Naive thymus-derived CD8-positive, alpha-beta T cell (primary cell): ENCODE results near the gene MYRF. TPM values are rescaled to one million over a fixed set of nuclear protein-coding genes. Genes with fewer than 3 reads are reported as not detected.
A peak's percentile ranks its signal among the peaks of the same experiment; 100 is the strongest.

Experiments
- ATAC-seq, 2 donors: fragments of 150-1000 bp; cut with Tn5 transposase in 1 of 2; sonication (Bioruptor Pico), chemical (Tn5 transposase) in 1 of 2; 1 replicate in 1 of 2; 2 replicates in 1 of 2; pipeline ENCODE4 v1.10.0; 2021; ENCODE audit warnings: mild to moderate bottlenecking in 2 of 2, moderate library complexity in 2 of 2
- POLR2A ChIA-PET: fragments of 350-600 bp; sonication (Branson Sonifier 250); formaldehyde crosslinking; loops from one replicate; lab custom pipeline; 2021; ENCODE audit warnings: antibody characterized with exemption; lab: Charles Lee
- DNase-seq, 10 donors: peaks; one replicate each; pipeline versions ENCODE4 v3.0.0 to v3.0.0-alpha.2; 2020 to 2022
- H3K27ac Mint-ChIP-seq, 10 donors: one replicate each; pipeline ENCODE4 v1.8.0; 2020 to 2022; ENCODE audit warnings: mild to moderate bottlenecking in 10 of 10, mixed read lengths in 10 of 10, moderate library complexity in 4 of 10, inconsistent platforms in 1 of 10
- H3K27me3 Mint-ChIP-seq, 5 donors: one replicate each; pipeline ENCODE4 v1.8.0; 2021 to 2022; ENCODE audit warnings: mixed read lengths in 5 of 5
- H3K36me3 Mint-ChIP-seq, 3 donors: one replicate each; pipeline ENCODE4 v1.8.0; 2020 to 2022; ENCODE audit warnings: mixed read lengths in 3 of 3, mild to moderate bottlenecking in 2 of 3, inconsistent platforms in 1 of 3
- H3K4me1 Mint-ChIP-seq, 4 donors: one replicate each; pipeline ENCODE4 v1.8.0; 2021 to 2022; ENCODE audit warnings: mixed read lengths in 4 of 4
- H3K4me3 Mint-ChIP-seq, 10 donors: one replicate each; pipeline ENCODE4 v1.8.0; 2020 to 2022; ENCODE audit warnings: mild to moderate bottlenecking in 10 of 10, mixed read lengths in 10 of 10, moderate library complexity in 6 of 10, inconsistent platforms in 1 of 10
- H3K9me3 Mint-ChIP-seq, 9 donors: one replicate each; pipeline ENCODE4 v1.8.0; 2020 to 2022; ENCODE audit warnings: mixed read lengths in 9 of 9, mild to moderate bottlenecking in 3 of 9, inconsistent platforms in 1 of 9, moderate library complexity in 1 of 9
- polyA plus RNA-seq, 3 donors: library from polyadenylated mRNA; unstranded; fragments of 300-500 nt; fragmentation: Illumina TruSeq; gene quantifications; one replicate each; pipeline ENCODE4 v1.2.3, GENCODE V29; 2021
- total RNA-seq, 8 experiments: library from RNA in 2 of 8; stranded (reverse) in 2 of 8; gene quantifications; one replicate each; pipeline ENCODE4 v1.2.3 and lab custom pipeline; 2021 to 2026

Gene MYRF
- total and polyA plus RNA-seq, 5 experiments from 2014 or later: 0.26 to 0.68 (median 0.49) TPM; not detected in 1

- H3K4me1 Mint-ChIP-seq: peaks cover 1 to 7% (median 4%) of the 10 kb centered on the region in 4 donors
- H3K27me3 Mint-ChIP-seq: no peaks in the 10 kb centered on the region
- H3K27ac Mint-ChIP-seq: peak overlapping the region in 1 of 10 donors; percentile 44
- POLR2A ChIA-PET: no interaction called here
- no peak for ATAC-seq
- no peaks in the 10 kb centered on the region for H3K9me3 Mint-ChIP-seq
- H3K36me3 Mint-ChIP-seq: no peaks in the 10 kb centered on the region
- no peak for DNase-seq
- no peak overlapping the region for H3K4me3 Mint-ChIP-seq
Observed at GRCh38 chr11:61735391-61735790, 17.0 kb upstream of the MYRF start.

- Mint-ChIP-seq H3K27ac (peak overlapping the region in 1 of 10 donors; percentile 18), H3K9me3 (no peaks in the 10 kb centered on the region), H3K27me3 (no peaks in the 10 kb centered on the region), H3K4me1 (peaks cover 1 to 7% (median 4%) of the 10 kb centered on the region in 4 donors), H3K4me3 (no peak overlapping the region), H3K36me3 (no peaks in the 10 kb centered on the region)
- POLR2A ChIA-PET: no interaction called here
- ATAC-seq (no peak), DNase-seq (no peak)
Observed at GRCh38 chr11:61736310-61736709, 16.1 kb upstream of the MYRF start.

- H3K27me3 Mint-ChIP-seq: no peaks in the 10 kb centered on the region
- H3K4me1 Mint-ChIP-seq: peaks cover 1 to 7% (median 4%) of the 10 kb centered on the region in 4 donors
- POLR2A ChIA-PET: no interaction called here
- no peak overlapping the region for H3K4me3 Mint-ChIP-seq
- H3K9me3 Mint-ChIP-seq: no peaks in the 10 kb centered on the region
- ATAC-seq: no peak
- H3K36me3 Mint-ChIP-seq: no peaks in the 10 kb centered on the region
- no peak for DNase-seq
- no peak overlapping the region for H3K27ac Mint-ChIP-seq
Observed at GRCh38 chr11:61737131-61737530, 15.3 kb upstream of the MYRF start.

GRCh38 chr11:61737636-61738386 lies 14.6 kb upstream of the MYRF start:
- Mint-ChIP-seq H3K9me3 (no peaks in the 10 kb centered on the region), H3K27ac (peak overlapping the region in 1 of 10 donors; percentile 43), H3K4me3 (no peak overlapping the region), H3K27me3 (no peaks in the 10 kb centered on the region), H3K36me3 (no peaks in the 10 kb centered on the region), H3K4me1 (peaks cover 1 to 7% (median 4%) of the 10 kb centered on the region in 4 donors)
- DNase-seq (no peak), ATAC-seq (no peak)
- POLR2A ChIA-PET: interaction anchor here (1.2 kb wide), 1 partner anchor 11 kb away, joined by 3 read pairs; no protein-coding TSS in a partner anchor

- Mint-ChIP-seq H3K4me1 (no peaks in the 10 kb centered on the region), H3K27ac (peak overlapping the region in 1 of 10 donors; percentile 43), H3K27me3 (no peaks in the 10 kb centered on the region), H3K4me3 (no peak overlapping the region), H3K36me3 (no peaks in the 10 kb centered on the region), H3K9me3 (no peaks in the 10 kb centered on the region)
- no peak for DNase-seq
- POLR2A ChIA-PET: interaction anchor here (1.2 kb wide), 1 partner anchor 10 kb away, joined by 3 read pairs; no protein-coding TSS in a partner anchor
- no peak for ATAC-seq
Observed at GRCh38 chr11:61738776-61739175, 13.7 kb upstream of the MYRF start.

GRCh38 chr11:61739413-61739812 lies 13.0 kb upstream of the MYRF start:
- DNase-seq: no peak
- no peak for ATAC-seq
- Mint-ChIP-seq H3K4me1 (no peaks in the 10 kb centered on the region), H3K27me3 (no peaks in the 10 kb centered on the region), H3K9me3 (no peaks in the 10 kb centered on the region), H3K36me3 (no peaks in the 10 kb centered on the region), H3K4me3 (no peak overlapping the region), H3K27ac (no peak overlapping the region)
- POLR2A ChIA-PET: no interaction called here

GRCh38 chr11:61739966-61740365 lies 12.5 kb upstream of the MYRF start:
- Mint-ChIP-seq H3K4me3 (no peak overlapping the region), H3K27me3 (no peaks in the 10 kb centered on the region), H3K9me3 (no peaks in the 10 kb centered on the region), H3K27ac (no peak overlapping the region), H3K36me3 (no peaks in the 10 kb centered on the region), H3K4me1 (no peaks in the 10 kb centered on the region)
- no peak for ATAC-seq
- POLR2A ChIA-PET: no interaction called here
- no peak for DNase-seq

- no peak overlapping the region for H3K4me3 Mint-ChIP-seq
- DNase-seq (no peak), ATAC-seq (no peak)
- POLR2A ChIA-PET: no interaction called here
- H3K27ac Mint-ChIP-seq: no peak overlapping the region
- H3K9me3 Mint-ChIP-seq: no peaks in the 10 kb centered on the region
- H3K36me3 Mint-ChIP-seq: no peaks in the 10 kb centered on the region
- no peaks in the 10 kb centered on the region for H3K27me3 Mint-ChIP-seq
- H3K4me1 Mint-ChIP-seq: no peaks in the 10 kb centered on the region
Observed at GRCh38 chr11:61742391-61742790, 10.0 kb upstream of the MYRF start.

- no peaks in the 10 kb centered on the region for H3K36me3 Mint-ChIP-seq
- POLR2A ChIA-PET: no interaction called here
- H3K4me3 Mint-ChIP-seq: no peak overlapping the region
- ATAC-seq (no peak), DNase-seq (no peak)
- H3K9me3 Mint-ChIP-seq: no peaks in the 10 kb centered on the region
- H3K27me3 Mint-ChIP-seq: peaks cover 0 to 6% (median 0%) of the 10 kb centered on the region in 5 donors
- no peaks in the 10 kb centered on the region for H3K4me1 Mint-ChIP-seq
- H3K27ac Mint-ChIP-seq: no peak overlapping the region
Observed at GRCh38 chr11:61743486-61744095, 8.8 kb upstream of the MYRF start.

- no peak for DNase-seq
- Mint-ChIP-seq H3K4me1 (no peaks in the 10 kb centered on the region), H3K36me3 (no peaks in the 10 kb centered on the region), H3K27ac (no peak overlapping the region), H3K4me3 (no peak overlapping the region), H3K27me3 (peaks cover 0 to 7% (median 1%) of the 10 kb centered on the region in 5 donors), H3K9me3 (no peaks in the 10 kb centered on the region)
- POLR2A ChIA-PET: no interaction called here
- ATAC-seq: no peak
Observed at GRCh38 chr11:61744181-61744580, 8.3 kb upstream of the MYRF start.

GRCh38 chr11:61744609-61745156 lies 7.8 kb upstream of the MYRF start:
- Mint-ChIP-seq H3K36me3 (no peaks in the 10 kb centered on the region), H3K9me3 (no peaks in the 10 kb centered on the region), H3K4me3 (no peak overlapping the region), H3K4me1 (no peaks in the 10 kb centered on the region), H3K27me3 (peaks cover 3 to 12% (median 5%) of the 10 kb centered on the region in 5 donors), H3K27ac (no peak overlapping the region)
- ATAC-seq (no peak), DNase-seq (no peak)
- POLR2A ChIA-PET: no interaction called here

- no peak overlapping the region for H3K4me3 Mint-ChIP-seq
- no peaks in the 10 kb centered on the region for H3K9me3 Mint-ChIP-seq
- POLR2A ChIA-PET: no interaction called here
- peaks cover 5 to 21% (median 9%) of the 10 kb centered on the region in 5 donors for H3K27me3 Mint-ChIP-seq
- no peak overlapping the region for H3K27ac Mint-ChIP-seq
- H3K4me1 Mint-ChIP-seq: peaks cover 0 to 2% (median 0%) of the 10 kb centered on the region in 4 donors
- no peaks in the 10 kb centered on the region for H3K36me3 Mint-ChIP-seq
- no peak for DNase-seq
- ATAC-seq: no peak
Observed at GRCh38 chr11:61745781-61746441, 6.5 kb upstream of the MYRF start.
